GM12801 (cell line): ENCODE results near the gene RGS1.

ENCODE experiments used
- TF ChIP-seq, protein P1 (sequence below): IDR thresholded peaks from one replicate; pipeline ENCODE4 v1.5.1; 2011; ENCODE audit warnings: control low read depth; ENCODE audit not compliant: insufficient read length; ENCODE audit errors: extremely low read depth

RGS1 gene

DNA sequence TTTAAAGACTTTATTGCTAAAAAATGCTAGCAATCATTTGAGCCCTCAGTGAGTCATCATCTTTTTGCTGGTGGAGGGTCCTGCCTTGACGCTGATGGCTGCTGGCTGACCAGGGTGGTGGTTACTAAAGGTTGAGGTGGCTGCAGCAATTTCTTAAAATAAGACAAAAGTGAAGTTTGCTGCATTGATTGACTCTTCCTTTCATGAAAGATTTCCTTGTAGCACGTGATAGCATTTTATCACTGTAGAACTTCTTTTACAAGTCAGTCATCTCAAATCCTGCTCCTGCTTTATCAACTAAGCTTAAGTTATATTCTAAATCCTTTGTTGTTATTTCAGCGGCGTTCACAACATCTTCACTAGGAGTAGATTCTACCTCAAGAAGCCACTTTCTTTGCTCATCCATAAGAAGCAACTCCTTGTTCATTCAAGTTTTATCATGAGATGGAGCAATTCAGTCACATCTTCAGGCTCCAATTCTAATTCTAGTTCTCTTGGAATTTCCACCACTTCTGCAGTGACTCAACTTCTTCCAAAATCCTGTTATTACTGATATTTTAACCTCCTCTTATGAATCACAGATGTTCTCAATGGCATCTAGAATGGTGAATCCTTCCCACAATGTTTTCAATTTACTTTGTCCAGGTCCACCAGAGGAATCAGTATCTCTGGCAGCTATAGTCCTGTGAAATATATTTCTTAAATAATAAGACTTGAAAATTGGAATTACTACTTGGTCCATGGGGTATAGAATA, 17.6 kb upstream of the RGS1 start:
- TF ChIP-seq, protein P1, sequence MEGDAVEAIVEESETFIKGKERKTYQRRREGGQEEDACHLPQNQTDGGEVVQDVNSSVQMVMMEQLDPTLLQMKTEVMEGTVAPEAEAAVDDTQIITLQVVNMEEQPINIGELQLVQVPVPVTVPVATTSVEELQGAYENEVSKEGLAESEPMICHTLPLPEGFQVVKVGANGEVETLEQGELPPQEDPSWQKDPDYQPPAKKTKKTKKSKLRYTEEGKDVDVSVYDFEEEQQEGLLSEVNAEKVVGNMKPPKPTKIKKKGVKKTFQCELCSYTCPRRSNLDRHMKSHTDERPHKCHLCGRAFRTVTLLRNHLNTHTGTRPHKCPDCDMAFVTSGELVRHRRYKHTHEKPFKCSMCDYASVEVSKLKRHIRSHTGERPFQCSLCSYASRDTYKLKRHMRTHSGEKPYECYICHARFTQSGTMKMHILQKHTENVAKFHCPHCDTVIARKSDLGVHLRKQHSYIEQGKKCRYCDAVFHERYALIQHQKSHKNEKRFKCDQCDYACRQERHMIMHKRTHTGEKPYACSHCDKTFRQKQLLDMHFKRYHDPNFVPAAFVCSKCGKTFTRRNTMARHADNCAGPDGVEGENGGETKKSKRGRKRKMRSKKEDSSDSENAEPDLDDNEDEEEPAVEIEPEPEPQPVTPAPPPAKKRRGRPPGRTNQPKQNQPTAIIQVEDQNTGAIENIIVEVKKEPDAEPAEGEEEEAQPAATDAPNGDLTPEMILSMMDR, result no peak

DNA sequence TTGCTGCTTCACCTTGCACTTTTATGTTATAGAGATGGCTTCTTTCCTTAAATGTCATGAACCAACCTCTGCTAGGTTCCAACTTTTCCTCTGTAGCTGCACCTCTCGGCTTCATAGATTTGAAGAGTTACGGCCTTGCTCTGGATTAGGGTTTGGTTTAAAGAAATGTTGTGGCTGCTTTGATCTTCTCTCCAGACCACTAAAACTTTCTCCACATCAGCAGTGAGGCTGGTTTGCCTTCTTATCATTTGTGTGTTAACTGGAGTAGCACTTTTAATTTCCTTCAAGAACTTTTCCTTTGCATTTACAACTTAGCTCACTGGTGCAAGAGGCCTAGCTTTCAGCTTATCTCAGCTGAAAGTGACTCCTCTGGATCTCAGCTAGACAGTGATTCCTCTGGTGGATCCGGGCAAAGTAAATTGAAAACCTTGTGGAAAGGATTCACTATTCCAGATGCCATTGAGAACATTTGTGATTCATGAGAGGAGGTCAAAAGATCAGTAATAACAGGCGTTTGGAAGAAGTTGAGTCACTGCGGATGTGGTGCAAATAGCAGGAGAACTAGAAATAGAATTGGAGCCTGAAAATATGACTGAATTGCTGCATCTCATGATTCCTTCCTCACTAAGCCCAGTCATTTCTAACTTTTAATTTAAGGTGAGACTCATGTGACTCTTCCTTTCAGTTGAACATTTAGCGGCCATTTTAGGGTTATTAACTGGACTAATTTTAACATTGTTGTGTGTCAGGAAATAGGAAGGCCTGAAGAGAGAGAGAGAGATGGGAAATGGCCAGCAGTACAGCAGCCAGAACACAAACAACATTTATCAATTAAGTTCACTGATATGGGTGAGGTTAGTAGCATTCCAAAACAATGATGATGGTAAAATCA, 16.2 kb upstream of the RGS1 start:
- TF ChIP-seq, protein P1, result no peak

DNA sequence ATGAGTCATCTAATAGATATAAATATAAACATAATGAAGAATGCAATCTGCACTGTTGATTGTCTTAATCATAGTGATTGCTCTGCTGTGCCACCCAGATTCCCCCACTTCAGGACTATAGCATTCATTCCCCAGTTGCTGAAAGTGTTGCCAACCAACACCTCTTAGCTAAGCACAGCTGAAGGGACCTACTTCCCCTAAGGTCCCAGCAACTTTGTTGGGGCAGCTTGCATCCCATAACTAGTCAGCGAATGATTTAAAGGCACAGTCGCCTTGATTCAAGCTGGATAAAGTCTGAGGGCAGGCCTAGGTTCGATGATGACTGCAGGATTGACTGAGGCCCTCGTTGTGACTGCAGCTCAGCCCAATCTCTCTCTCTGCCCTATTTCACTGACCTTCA, 14.3 kb upstream of the RGS1 start:
- TF ChIP-seq, protein P1, result no peak

DNA sequence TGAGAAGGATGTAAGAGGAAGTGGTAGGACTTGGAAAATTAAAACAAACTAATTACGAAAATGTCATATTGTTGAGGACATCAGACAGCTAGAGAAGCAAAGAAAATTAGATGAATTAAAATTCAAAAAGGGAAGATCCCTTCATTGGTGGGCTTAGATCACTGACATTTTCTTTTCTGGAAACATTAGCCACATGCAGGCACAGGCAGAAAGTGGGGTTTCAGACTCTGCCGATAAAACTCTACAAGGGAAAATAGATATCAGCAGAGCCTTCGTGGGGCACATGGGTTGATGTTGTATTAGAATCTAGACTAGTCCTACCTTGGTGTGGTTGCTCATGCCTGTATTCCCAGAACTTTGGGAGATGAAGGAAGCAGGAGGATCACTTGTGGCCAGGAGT, 12.4 kb upstream of the RGS1 start:
- TF ChIP-seq, protein P1, result no peak

DNA sequence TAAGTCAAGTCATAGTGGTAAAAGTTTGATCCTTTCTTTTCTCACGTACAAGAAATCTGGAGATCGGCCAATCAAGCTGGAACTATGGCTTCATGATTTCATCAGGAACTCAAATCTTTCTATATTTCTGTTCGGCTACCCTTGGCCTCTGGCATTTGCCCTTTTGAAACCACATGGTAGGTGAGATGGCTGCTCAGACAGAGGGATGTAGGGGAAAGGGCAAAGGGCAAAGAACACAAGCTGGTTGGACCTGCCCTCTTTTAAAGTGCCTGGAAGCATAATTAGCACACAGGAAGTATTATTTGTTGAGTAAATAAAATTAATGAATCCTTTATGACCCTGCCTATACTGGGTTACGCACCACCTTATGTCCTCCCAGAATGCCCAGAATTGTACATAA, 11.5 kb upstream of the RGS1 start:
- TF ChIP-seq, protein P1, result no peak

DNA sequence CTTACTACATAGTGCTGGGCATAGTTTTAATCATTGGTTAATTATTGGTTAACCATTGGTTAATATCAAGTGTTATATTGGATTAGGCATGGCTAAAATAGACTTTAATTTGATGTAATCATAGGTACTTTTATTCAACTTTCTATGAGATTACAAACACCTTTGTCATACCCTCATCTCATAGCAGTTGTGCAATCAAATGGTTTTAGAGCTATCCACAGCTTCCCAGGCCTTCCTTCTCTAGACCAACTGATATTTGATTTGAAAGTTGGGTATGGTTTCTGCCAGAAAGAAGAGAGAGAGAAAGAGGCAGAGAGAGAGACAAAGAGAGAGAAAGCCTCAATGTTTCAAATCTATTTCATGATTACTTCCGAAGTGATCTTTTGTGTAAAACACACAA, 9.6 kb upstream of the RGS1 start:
- TF ChIP-seq, protein P1, result no peak

DNA sequence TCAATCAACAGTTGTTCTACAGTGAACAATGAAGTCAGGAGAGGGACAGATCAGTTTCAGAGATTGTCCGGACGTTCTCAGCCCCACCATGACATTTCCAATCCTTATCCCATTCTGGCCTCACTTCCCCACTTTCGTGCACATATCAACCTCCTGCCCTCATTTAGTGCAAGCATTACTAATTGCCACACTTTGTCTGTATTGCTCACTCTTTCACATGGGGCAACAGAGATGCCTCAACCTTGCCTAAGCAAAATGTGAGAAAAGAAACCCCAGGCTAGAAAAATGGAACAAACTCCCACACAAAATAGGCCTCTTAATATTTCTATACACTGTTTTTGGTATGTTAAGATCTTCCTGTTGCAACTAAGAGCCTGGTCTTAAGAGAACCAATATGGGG, 8.9 kb upstream of the RGS1 start:
- TF ChIP-seq, protein P1, result no peak
